NB4 (cell line): ENCODE results near the gene DNAJB12.

Source experiments
- MAX ChIP-seq: IDR thresholded peaks from 2 replicates; pipeline ENCODE4 v1.6.1; 2011; ENCODE audit warnings: low read depth, low read length
- MYC ChIP-seq: IDR thresholded peaks from 2 replicates; pipeline ENCODE4 v1.6.1; 2011; ENCODE audit warnings: low read depth, low read length
- POLR2A ChIP-seq: IDR thresholded peaks from 2 replicates; pipeline ENCODE4 v1.6.1; 2011; ENCODE audit warnings: mild to moderate bottlenecking; ENCODE audit not compliant: insufficient read length; ENCODE audit errors: extremely low read depth
- TF ChIP-seq, protein P1 (sequence below): IDR thresholded peaks from one replicate; pipeline ENCODE4 v1.5.1; 2012; ENCODE audit warnings: low read depth, low read length

DNA sequence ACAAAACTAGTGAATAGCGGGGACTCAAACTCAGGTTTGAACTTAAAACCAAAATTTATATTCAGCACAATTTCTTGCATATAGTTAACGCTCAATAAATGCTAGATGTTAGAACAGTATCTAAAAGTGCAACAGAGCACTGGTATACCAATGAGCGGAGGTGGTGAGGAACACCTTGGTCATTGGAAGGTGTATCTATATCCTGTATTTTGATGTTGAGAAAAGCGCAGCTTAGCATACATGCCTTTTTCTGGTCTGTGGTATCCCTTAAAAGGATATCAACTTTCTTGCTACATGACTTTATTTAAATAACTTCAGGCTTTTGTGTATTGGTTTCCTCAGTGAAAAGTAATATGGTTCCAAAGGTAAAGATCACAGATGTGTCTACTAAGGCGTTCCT is 33.3 kb upstream of the DNAJB12 start:
- TF ChIP-seq, protein P1, sequence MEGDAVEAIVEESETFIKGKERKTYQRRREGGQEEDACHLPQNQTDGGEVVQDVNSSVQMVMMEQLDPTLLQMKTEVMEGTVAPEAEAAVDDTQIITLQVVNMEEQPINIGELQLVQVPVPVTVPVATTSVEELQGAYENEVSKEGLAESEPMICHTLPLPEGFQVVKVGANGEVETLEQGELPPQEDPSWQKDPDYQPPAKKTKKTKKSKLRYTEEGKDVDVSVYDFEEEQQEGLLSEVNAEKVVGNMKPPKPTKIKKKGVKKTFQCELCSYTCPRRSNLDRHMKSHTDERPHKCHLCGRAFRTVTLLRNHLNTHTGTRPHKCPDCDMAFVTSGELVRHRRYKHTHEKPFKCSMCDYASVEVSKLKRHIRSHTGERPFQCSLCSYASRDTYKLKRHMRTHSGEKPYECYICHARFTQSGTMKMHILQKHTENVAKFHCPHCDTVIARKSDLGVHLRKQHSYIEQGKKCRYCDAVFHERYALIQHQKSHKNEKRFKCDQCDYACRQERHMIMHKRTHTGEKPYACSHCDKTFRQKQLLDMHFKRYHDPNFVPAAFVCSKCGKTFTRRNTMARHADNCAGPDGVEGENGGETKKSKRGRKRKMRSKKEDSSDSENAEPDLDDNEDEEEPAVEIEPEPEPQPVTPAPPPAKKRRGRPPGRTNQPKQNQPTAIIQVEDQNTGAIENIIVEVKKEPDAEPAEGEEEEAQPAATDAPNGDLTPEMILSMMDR: no peak
- TF ChIP-seq POLR2A (no peak), MAX (no peak), MYC (no peak)
